ENCODE results near the gene NDUFAB1.

DNA sequence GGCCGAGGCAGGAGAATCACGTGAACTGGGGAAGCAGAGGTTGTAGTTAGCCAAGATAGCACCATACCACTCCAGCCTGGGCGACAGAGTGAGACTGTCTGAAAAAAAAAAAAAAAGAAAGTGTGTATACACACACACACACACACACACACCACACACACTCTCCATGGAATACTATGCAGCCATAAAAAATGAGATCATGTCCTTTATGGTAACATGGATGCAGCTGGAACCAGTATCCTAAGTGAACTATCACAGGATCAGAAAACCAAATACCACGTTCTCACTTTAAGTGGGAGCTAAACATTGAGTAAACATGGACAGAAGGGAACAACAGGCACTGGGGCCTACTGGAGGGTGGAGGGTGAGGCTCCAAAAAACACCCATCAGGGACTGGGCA, 16.7 kb downstream of the NDUFAB1 start:
- TF ChIP-seq POLR2A (IDR thresholded peaks at IDR 0.05) = no peak
- TF ChIP-seq POLR2AphosphoS5 (IDR thresholded peaks at IDR 0.05) = no peak
- TF ChIP-seq, protein P1, sequence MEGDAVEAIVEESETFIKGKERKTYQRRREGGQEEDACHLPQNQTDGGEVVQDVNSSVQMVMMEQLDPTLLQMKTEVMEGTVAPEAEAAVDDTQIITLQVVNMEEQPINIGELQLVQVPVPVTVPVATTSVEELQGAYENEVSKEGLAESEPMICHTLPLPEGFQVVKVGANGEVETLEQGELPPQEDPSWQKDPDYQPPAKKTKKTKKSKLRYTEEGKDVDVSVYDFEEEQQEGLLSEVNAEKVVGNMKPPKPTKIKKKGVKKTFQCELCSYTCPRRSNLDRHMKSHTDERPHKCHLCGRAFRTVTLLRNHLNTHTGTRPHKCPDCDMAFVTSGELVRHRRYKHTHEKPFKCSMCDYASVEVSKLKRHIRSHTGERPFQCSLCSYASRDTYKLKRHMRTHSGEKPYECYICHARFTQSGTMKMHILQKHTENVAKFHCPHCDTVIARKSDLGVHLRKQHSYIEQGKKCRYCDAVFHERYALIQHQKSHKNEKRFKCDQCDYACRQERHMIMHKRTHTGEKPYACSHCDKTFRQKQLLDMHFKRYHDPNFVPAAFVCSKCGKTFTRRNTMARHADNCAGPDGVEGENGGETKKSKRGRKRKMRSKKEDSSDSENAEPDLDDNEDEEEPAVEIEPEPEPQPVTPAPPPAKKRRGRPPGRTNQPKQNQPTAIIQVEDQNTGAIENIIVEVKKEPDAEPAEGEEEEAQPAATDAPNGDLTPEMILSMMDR (IDR thresholded peaks at IDR 0.05) = no peak
- TF ChIP-seq EP300 (IDR thresholded peaks at IDR 0.05) = no peak
